ENCODE results near the gene SUMO2. TPM values are rescaled to one million over a fixed set of nuclear protein-coding genes. Genes with fewer than 3 reads are reported as not detected.

Gene SUMO2
- polyA plus RNA-seq, 1 donor = 338 TPM

DNA sequence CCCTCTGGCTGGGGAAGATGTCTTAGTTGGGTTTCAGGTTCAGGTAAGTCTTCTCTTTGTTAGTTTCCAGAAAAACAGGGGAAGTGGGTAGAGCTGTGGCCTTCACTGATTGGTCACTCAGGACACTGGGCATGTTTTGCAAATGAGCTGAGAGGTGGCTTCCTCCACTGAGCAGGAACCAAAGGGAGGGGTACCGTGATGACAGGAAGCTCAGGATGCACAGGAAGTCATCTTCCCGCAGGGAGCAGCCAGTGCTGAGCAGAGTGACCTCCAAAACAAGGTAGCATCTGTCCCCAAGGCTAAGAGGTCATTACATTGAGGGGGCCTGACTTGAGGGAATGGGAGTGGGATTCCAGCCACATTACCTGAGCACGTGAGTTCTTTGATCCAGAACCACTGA lies 56.8 kb downstream of the SUMO2 start:
- WGBS (ENCODE audit: insufficient coverage, low lambda C conversion rate) = no CpG with 5 or more reads among the region's 3 CpGs
- peaks cover 22% of the 10 kb centered on the region for H3K4me1 ChIP-seq (ENCODE audit: control insufficient read depth, insufficient read depth, low read length)

DNA sequence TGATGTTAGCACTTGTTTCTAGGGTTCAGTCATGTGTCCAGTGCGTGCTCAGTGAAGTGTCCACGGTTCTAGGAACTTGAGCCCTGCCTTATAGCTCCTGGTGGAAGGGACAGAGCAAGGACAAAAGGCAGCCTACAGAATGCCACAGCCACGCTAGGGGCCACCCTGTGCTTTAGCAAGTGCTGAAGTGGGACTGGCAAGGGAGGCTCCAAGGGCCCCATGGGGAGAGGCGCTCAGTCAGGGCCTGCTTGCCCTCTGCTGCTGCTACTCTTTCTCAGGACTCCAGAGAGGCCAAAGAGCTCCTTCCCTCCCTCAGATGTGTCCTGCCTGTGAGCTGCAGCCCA lies 58.0 kb downstream of the SUMO2 start:
- no peak overlapping the region for H3K4me3 ChIP-seq (ENCODE audit: low read length)

More for the DNA sequence above, 56.8 kb downstream of the SUMO2 start:
- no peak overlapping the region for H3K4me3 ChIP-seq (ENCODE audit: low read length)
- no peak overlapping the region for H3K27ac ChIP-seq (ENCODE audit: low read length)
- no peaks in the 10 kb centered on the region for H3K9me3 ChIP-seq (ENCODE audit: control insufficient read depth, low read depth, low read length)
- DNase-seq = no peak
- peaks cover 20% of the 10 kb centered on the region for H3K36me3 ChIP-seq (ENCODE audit: control insufficient read depth, insufficient read depth, low read length)
- H3K27me3 ChIP-seq (ENCODE audit: control insufficient read depth, insufficient read depth, low read length) = no peaks in the 10 kb centered on the region

DNA sequence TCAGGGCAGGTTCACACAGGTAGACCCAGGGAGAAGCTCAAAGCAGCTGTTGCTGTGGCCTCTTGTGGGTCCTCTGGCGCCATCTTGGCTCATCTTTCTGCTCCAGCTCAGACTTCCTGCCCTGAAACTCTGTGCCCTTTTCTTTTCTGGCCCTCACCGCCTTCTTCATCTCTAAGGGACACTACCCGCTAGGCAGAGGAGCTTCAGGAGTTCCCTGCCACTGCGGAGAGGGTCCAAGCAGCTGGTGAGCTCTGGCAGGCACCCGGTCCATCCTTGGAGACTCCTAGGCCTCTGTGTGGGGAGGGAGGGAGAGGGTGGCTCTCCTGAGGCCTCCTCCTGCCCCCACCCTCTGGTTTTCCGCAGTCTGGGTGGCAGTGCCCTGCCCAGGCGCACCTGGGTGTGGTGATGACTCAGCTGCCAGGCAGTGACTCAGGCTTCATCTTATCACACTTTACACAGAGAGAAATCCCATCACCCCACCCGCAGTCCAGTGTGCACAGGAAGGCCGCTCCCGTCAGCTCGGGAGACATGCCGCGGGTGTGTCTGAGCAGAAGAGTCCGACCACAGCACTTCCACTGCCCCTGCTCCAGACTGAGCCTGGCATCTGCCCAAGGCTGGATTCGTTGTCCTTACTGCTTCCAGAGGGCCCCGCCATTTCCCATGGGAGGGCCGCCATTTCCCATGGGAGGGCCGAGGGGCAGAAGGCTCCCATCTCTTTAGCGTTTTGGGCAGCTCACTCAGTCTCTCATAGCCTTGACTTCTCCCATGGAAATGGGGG lies 58.5 kb downstream of the SUMO2 start:
- no CpG with 5 or more reads among the region's 19 CpGs for WGBS (ENCODE audit: insufficient coverage, low lambda C conversion rate)
- no peaks in the 10 kb centered on the region for H3K9me3 ChIP-seq (ENCODE audit: control insufficient read depth, low read depth, low read length)
- DNase-seq = peak; percentile 96 to 98

More for the DNA sequence above, 58.0 kb downstream of the SUMO2 start:
- Histone ChIP-seq H3K36me3 (ENCODE audit: control insufficient read depth, insufficient read depth, low read length) (peaks cover 15% of the 10 kb centered on the region), H3K27me3 (ENCODE audit: control insufficient read depth, insufficient read depth, low read length) (no peaks in the 10 kb centered on the region), H3K4me1 (ENCODE audit: control insufficient read depth, insufficient read depth, low read length) (peaks cover 17% of the 10 kb centered on the region), H3K27ac (ENCODE audit: low read length) (peak overlapping the region; percentile 96), H3K9me3 (ENCODE audit: control insufficient read depth, low read depth, low read length) (no peaks in the 10 kb centered on the region)
- no peak for DNase-seq
- no CpG with 5 or more reads among the region's 4 CpGs for WGBS (ENCODE audit: insufficient coverage, low lambda C conversion rate)

DNA sequence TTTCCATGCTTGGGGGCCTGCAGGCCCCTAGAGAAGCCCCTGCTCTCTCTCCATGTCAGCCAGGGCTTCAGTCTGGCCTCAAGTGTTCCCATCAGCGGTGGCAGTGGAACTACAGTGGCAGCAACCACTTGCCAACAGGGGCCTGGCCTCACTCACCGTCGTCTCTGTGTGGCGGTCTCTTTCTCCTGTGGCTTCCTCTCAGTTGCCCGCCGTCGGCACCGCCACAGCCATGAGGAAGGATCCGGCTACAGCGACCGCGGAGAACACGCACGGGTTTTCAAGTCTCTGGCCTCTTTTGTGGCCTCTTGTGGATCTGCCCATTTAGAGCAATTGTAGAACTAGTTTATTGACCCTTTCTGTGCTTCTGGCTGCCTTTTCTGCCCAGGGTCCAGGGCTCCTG lies 64.5 kb downstream of the SUMO2 start:
- Histone ChIP-seq H3K27ac (ENCODE audit: low read length) (no peak overlapping the region), H3K36me3 (ENCODE audit: control insufficient read depth, insufficient read depth, low read length) (peaks cover 18% of the 10 kb centered on the region), H3K4me1 (ENCODE audit: control insufficient read depth, insufficient read depth, low read length) (peaks cover 13% of the 10 kb centered on the region), H3K9me3 (ENCODE audit: control insufficient read depth, low read depth, low read length) (no peaks in the 10 kb centered on the region), H3K27me3 (ENCODE audit: control insufficient read depth, insufficient read depth, low read length) (no peaks in the 10 kb centered on the region), H3K4me3 (ENCODE audit: low read length) (no peak overlapping the region)
- no peak for DNase-seq
- no CpG with 5 or more reads among the region's 14 CpGs for WGBS (ENCODE audit: insufficient coverage, low lambda C conversion rate)

More for the DNA sequence above, 58.5 kb downstream of the SUMO2 start:
- no peak overlapping the region for H3K4me3 ChIP-seq (ENCODE audit: low read length)
- peaks cover 19% of the 10 kb centered on the region for H3K4me1 ChIP-seq (ENCODE audit: control insufficient read depth, insufficient read depth, low read length)
- peaks cover 10% of the 10 kb centered on the region for H3K36me3 ChIP-seq (ENCODE audit: control insufficient read depth, insufficient read depth, low read length)
- H3K27me3 ChIP-seq (ENCODE audit: control insufficient read depth, insufficient read depth, low read length) = no peaks in the 10 kb centered on the region
- peak overlapping the region; percentile 96 for H3K27ac ChIP-seq (ENCODE audit: low read length)

DNA sequence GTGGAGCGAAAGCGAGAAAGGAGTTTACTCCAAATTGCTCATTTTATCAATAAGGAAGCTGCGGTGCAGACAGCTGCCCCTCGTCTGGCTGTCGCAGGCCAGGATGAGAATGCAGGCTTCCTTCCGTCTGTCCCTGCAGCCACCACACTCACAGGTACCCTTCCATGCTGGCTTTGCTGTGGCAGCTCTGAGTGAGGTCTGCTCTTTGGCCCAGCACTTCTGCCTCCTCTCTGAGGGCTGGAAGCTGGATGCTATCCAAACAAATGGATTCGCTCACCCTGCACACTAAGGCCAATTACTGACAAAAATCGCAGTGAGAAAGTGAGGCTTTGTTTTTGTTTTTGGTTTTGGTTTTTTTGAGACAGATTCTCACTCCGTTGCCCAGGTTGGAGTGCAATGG lies 66.0 kb downstream of the SUMO2 start:
- H3K4me1 ChIP-seq (ENCODE audit: control insufficient read depth, insufficient read depth, low read length) = peaks cover 13% of the 10 kb centered on the region
- H3K36me3 ChIP-seq (ENCODE audit: control insufficient read depth, insufficient read depth, low read length) = peaks cover 18% of the 10 kb centered on the region
- H3K27me3 ChIP-seq (ENCODE audit: control insufficient read depth, insufficient read depth, low read length) = no peaks in the 10 kb centered on the region
- no peak for DNase-seq
- WGBS (ENCODE audit: insufficient coverage, low lambda C conversion rate) = no CpG with 5 or more reads among the region's 9 CpGs
- no peak overlapping the region for H3K27ac ChIP-seq (ENCODE audit: low read length)
- H3K9me3 ChIP-seq (ENCODE audit: control insufficient read depth, low read depth, low read length) = no peaks in the 10 kb centered on the region
- H3K4me3 ChIP-seq (ENCODE audit: low read length) = no peak overlapping the region

Other genes with a start within 250 kb of the SUMO2 start
- 13.8 TPM for gene OTOP3, start 247.1 kb downstream of the SUMO2 start, polyA plus RNA-seq
- 42.3 TPM for gene HID1, start 210.2 kb downstream of the SUMO2 start, polyA plus RNA-seq
- gene CDR2L, start 195.3 kb downstream of the SUMO2 start, polyA plus RNA-seq = 6.8 TPM
- 24.1 TPM for gene MRPL58, start 170.3 kb downstream of the SUMO2 start, polyA plus RNA-seq
- 321 TPM for gene ATP5PD, start 136.0 kb downstream of the SUMO2 start, polyA plus RNA-seq
- gene KCTD2, start 135.7 kb downstream of the SUMO2 start, polyA plus RNA-seq = 16.1 TPM
- gene SLC16A5, start 95.0 kb downstream of the SUMO2 start, polyA plus RNA-seq = 25.5 TPM
- gene ARMC7, start 73.0 kb downstream of the SUMO2 start, polyA plus RNA-seq = 9.3 TPM
- gene NT5C, start 51.2 kb downstream of the SUMO2 start, polyA plus RNA-seq = 52.2 TPM
- gene JPT1, start 28.4 kb downstream of the SUMO2 start, polyA plus RNA-seq = 93.1 TPM
- gene NUP85, start 22.7 kb upstream of the SUMO2 start, polyA plus RNA-seq = 49.9 TPM
- 41.3 TPM for gene GGA3, start 78.6 kb upstream of the SUMO2 start, polyA plus RNA-seq
- 59.3 TPM for gene MRPS7, start 78.9 kb upstream of the SUMO2 start, polyA plus RNA-seq
- 23.2 TPM for gene MIF4GD, start 88.3 kb upstream of the SUMO2 start, polyA plus RNA-seq
- 10.8 TPM for gene SLC25A19, start 106.5 kb upstream of the SUMO2 start, polyA plus RNA-seq
- gene GRB2, start 222.7 kb upstream of the SUMO2 start, polyA plus RNA-seq = 67.7 TPM

Measured in large intestine (tissue), 3 donors.